GM21423 (cell line): ENCODE data around the gene MSL1.

Experiments
- ATAC-seq: cut with Tn5 transposase; IDR thresholded peaks from one replicate; pipeline ENCODE4 v1.9.1; 2021; ENCODE audit warnings: mild to moderate bottlenecking, moderate library complexity; ENCODE audit not compliant: unreplicated experiment

Gene MSL1

DNA sequence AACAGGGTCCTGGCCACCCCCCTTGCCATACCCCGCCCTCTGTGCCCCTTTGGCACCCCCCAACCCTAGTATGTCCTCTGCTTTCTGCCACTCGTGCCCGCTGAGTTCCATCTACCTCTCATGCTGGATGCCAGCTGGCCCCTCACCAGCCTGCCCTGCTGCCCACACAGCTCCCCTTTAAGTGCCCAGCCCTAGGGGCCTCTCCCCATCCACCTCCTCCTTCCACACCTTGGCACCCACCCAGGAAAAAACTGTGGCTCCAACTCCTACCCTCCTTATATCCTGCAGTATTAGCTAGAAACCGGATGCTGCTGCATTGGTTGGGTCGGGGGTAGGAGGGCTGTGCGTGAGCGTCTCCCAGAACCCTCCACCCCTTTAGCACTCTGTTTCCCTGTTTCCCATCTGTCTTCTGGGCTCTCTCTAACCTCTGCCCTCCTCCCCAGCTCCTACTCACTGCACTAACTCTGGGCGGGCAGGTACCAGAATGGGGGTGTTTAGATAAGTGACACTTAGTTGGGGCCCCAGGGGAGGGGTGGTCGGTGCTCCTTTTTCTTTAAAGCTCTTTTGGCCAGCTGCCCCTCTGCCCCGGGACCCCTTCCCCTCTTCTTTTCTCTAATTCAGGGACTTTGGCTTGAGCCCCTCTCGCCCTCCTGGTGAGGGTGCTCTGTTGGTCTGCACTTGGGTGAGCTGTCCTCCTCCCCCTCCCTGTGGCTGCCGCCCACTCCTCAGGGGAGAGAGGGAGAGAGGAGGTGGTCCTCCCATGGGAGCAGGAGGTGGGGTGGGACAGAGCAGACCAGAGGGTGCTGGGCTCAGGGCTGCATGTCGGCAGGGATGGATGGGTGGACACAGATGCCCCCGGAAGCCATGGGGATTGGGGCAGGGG is 31.3 kb upstream of the MSL1 start:
- ATAC-seq: no peak

DNA sequence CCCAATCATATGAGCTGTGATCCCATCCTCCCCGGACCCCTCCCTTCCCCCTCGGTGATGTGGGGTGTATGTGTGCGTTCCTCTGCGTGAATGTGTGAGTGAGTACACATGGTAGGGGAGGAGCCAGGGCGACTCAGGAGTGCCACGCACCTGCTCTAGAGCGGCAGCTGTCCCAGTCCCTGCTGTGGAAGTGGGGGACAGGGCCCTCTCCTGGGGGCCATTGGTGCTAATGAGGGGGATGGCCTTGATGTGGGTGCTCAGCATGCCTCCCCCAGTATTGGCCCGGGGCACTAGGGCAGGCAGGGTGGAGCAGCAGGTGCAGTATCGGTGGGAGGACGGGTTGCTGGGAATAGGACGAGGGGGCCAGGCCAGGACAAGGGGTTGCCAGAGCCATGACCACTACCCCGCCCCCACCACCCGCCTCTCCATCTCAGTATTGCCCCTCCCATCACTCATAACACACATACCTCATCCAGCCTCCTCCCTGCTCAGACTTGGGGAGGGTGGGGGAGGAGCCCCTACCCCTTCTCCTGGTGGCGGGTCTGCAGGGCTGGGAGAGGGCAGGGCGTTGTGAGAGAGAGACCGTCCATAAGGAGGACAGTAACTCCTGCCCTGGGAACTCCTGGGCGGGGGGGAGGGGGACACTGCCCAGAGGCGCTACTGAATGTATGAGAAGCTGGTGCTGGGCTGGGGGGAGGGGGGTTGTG is 29.9 kb upstream of the MSL1 start:
- no peak for ATAC-seq

DNA sequence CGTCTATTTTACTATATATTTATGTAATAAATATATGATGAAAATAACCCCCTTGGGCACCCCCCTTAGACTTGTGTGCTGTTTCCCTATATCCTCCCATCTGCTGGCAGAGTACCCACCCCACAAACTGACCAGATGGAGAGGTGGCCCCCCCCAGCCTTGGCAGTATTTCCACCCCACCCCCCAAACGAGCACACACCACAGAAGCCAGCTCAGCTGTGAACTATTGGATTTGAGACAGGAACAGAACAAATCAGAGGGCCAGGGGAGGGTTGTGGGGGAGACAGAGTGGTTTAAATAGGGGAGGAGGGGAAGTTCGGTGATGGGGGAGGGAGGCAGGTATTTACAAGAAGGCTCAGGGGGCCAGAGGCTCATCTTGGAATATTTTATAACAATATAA is 29.2 kb upstream of the MSL1 start:
- ATAC-seq: no peak

DNA sequence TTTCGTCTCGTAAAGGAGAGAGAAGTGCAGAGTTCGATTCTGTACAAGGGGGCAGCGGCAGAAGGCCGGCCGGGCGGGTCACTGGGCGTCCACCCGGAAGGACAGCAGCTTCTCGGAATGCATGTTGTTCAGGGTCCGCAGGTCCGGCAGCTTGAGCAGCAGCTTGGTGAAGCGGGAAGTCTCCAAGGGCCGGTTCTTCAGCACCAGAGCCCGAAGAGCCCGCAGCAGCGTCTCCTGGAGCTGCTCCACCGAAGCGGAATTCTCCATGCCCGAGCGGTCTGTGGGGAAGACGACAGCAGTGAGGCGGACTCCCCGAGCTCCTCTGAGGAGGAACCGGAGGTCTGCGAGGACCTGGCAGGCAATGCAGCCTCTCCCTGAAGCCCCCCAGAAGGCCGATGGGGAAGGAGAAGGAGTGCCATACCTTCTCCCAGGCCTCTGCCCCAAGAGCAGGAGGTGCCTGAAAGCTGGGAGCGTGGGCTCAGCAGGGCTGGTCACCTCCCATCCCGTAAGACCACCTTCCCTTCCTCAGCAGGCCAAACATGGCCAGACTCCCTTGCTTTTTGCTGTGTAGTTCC is 28.7 kb upstream of the MSL1 start:
- no peak for ATAC-seq

DNA sequence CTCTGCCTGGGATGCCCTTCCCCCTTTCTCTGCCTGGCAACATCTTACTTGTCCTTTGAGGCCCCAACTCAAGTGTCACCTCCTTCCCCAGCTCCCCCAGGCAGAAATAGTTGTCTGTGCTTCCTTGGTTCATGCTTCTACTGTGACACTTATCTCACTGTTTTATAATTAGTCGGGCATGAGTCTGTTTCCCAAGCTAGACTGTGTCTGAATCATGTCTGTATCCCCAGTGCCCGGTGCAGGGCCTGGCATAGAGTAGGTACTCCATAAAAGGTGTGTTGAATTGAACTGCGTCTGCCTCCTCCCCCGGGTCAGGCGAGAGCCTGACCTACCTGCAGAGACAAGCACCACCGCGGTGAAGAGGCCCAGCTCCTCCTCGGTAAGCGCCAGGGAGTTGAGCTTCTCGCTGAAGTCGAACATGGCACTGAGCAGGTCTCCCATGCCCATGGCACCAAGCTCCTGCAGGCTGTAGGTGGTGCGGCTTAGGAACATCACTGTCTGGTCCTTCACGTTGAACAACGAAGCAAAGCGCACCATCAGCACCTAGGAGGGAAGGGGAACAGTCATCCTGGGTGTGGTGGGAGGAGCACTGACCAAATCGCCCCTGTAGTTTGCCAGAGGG is 28.1 kb upstream of the MSL1 start:
- ATAC-seq: no peak

DNA sequence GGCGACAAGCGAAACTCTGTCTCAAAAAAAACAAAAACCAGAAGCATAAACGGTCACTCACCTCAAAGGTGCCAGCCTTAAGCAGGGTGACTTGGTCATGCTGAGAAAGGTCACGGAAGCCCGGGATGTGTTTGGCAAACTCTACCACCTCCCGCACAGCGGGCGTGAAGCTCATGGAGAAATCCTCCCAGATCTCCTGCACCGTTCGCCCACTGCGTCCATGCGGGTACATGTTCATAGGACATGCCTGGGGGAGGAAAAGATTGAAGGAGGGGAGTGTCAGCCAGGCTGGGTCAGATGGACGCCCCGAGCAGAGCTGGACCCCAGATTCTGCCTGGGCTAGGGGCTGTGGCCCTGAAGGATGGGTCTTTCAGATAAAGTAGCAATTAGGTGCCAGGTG is 26.9 kb upstream of the MSL1 start:
- ATAC-seq: no peak

DNA sequence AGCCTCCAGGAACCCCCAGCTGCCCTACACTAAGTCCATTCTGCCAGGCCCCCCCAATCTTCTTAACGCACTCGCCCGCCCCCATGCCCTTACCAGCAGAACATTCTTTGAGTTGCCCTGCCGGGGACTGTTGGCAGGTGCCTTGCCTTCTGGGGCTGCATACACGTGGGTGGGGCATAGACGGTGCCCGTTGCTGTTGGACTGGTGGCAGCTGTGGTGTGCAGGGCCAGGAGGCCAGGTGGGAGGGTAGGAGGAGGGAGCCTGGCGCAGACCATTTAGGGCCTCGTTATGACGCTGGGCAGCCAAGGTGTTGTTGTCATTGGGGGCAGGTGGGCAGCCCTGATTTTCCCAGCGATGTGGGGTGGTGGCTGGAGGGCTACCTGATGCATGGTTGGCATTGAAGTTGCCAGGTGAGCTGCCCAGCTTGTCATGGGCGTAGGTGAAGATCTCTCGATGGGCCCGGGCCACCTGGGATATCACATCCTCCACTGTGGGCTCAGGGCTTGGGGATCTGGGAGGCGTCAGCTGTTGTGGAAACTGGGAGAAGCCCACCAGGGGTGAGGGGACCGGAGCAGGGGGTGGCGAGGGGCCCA is 26.3 kb upstream of the MSL1 start:
- ATAC-seq: no peak

DNA sequence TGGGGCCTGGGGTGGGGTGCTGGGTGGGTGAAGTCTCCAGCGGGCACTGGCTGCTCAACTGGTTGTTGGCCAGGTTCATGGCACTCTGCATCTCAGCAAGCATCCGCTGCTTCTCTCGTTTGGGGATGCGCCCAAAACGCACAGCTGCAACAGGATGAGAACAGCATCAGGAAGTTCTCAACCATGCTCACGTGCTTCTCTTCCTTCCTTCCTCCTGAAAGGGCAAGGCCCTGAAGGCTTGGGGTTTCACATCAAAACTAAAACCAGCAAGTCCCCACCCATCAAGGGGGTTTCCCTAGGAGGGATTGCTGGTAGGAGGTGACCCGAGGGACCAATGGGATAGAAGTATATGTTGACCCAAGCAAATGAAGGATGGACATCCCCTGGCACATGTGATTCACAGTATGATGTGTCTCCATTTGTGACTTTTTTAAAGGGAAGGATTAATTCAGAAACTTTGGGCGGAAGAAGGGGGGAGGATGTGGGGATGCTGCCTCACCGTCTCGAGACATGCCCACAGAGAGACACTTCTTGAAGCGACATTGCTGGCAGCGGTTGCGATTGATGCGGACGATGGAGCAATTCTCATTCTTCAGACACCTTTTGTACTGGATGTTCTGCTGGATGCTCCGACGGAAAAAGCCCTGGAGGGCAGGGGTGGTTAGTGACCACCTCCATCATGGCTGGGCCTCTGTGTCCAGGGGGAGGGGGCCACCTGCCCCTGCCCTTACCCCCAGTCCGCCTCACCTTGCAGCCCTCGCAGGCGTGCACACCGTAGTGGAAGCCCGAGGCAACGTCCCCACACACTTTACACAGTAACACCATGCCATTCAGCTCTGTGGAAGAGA is 25.6 kb upstream of the MSL1 start:
- ATAC-seq: peak; percentile 43

DNA sequence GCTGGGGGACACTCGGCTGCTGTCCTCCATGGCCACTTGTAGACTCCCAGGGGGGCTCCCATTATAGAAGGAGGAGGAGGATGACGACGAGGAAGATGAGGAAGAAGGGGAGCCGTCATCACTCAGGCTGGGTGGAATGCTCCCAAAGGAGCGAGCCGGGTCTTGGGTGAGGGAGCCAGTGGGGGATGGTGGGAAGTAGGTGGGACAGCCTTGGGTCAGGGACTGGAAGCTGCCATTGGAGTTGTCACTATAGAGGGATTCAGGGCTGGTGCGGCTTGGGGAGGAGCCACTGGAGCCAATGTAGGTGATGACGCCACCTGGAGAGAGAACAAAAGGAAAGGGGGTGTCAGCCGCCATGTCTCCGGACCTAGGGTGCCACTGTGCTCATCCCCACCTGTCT is 24.7 kb upstream of the MSL1 start:
- ATAC-seq: no peak

DNA sequence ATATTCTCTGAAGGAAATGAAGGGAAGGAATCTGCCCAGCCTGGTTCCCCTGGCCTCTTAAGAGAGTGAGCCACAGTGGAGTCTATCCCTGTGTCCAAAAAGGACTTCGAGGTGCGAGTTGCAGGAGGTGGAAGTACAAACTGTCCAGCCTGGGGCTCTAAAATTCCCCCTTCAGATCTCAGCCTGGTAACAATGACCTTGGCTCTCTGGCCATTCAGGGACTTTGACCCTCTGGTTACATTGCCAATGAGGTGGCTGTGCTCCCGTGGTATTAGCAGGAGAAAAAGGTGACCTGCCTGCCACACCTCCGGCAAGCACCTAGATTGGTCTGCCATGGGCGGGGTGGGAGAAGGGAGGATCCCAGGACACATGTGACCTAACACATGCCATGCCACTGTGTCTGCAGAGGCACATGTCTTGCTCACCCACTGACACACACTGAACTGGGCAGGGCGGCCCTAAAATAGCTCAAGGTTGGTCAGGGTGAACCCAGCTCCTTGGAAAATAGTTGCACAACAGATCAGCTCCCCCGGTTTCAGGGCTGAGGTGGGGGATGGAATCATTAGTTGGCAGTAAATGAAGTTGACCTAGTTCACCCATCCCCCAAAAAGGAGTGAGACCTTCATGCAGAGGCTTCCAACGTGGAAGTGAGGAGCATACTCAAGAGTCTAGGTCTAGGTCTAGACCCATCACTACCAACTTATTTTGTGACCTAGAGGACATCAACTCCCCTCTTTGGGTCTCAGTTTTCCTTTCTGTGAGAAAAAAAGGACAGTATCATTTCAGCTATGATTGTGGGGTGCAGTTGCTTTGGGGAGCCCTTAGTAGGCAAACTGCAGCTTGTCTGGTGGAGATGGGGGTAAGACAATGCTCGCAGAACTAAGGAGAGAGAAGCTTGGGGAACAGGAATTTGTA is 23.6 kb upstream of the MSL1 start:
- no peak for ATAC-seq

DNA sequence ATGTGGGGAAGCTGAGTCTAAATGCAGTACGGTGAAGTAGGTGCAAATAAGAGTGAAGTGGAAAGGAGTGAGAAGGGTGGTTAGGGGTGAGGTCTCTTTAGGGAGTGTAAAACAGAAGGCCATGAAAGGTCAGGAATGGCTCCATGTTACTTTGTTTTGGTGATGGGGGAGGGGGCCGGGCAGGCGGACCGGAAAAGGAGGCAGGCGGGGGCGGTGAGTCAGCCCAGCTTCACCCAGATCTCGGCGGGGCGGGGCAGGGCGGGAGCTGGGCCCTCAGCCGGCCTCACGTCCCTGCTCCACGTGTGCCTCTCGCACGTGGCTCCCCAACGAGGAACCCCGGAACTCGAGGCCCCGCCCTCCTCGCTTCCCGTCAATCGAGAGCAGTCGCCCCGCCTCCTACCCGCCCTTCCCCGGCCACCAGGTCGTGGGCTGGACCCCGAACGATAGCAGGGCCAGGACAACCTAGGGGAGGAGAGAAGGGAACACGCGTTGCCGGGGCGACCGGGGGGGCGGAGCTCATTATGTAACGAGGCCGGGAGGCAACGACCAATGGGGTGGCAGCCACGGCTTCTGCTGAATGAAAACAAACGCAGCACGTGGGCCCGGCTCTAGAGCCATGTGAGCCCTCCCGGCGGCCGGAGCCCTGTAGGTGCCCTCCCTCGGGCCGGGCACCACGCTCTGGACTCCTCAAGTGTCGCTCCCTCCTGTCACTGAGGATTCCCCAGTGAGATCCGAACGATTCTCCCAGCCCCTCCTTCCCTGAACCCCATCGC is 22.7 kb upstream of the MSL1 start:
- ATAC-seq: peak; percentile 57

DNA sequence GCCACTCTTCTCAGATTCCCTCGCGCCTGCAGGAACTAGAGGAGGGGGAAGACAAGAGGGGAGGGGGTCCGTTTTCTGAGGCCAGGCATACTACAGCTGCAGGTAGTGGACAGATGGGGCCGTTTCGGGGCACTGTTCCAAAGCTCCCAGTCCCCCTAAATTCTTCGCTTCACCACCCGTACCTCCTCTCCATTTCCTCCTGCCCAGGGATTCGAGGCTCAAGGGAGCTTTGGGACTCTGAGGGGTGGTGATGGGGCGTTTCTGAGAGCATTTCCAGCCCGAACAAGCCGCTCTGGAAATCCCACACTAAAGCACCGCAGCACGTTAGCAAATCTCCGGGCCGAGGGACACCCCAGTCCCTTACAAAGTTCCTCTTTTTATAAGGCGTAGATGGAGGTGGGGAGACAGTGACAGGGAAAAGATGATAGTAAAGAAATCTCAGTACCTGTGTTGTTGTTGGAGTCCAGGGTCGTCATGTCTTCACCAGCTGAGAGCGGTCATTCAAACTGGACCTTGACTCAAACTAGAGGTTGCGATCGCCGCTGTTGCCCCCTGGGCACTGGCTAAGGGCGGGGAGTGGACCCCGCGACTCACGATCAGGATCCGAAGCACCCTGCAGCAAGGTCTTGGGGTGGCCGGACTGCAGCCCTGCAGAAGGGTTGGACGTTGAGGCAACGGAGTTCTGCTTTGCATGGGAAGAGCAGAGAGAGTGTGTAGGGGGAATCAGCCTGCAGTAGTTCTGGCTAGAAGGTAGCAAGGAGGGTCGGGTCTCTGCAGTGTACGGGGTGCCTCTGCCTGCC is 22.0 kb upstream of the MSL1 start:
- no peak for ATAC-seq

DNA sequence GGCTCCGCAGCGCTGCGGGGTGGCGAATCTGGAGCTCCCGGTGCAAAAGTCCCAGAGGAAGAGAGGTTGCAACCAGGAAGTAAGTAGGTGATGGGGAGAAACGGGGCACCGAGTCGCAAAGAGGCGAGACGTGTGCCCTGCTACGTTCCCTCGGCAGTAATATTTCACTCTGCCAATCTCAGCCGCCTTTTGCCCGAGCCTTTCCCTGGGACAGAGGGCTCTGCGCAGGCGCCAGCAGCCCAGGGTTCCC is 21.4 kb upstream of the MSL1 start, which contains the start of gene NR1D1:
Gene NR1D1 (minus strand): TSS at position 171 of the 250 bp plus-strand sequence. CDS start 495 bp downstream, outside the sequence.
- no peak for ATAC-seq

DNA sequence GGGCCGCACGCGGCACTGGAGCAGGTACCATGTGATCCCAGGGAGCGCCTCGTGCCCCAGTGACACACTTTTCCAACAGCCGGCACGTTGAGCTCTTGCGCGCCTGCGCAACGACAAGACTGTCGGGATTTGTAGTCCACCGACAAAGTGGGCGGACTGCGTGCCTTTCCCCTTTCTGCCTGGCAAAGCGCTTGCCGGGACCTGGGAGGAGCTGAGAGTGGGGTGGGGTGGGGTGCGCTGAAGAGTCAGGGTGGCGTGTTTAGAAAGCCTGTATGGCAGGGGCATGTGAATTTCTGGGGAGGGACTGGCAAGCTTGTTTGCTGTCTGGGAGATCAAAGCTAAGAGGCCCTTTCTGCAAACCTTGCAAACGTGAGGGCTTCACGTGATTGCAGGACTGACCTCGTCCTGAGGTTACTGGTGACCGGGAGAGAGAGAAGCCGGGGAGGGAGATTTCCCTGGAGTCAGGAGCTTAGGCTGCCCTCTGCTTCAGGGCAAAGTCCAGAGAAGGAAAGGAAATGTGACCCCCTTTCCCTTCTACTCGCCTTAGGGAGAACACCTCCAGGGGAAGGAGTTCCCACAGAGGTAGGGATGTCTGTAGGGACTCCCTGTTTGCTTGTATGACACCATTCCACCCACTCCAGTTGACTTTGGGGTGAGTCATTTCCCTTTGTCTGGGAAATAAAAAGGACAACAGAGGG is 21.0 kb upstream of the MSL1 start:
- peak; percentile 18 for ATAC-seq

DNA sequence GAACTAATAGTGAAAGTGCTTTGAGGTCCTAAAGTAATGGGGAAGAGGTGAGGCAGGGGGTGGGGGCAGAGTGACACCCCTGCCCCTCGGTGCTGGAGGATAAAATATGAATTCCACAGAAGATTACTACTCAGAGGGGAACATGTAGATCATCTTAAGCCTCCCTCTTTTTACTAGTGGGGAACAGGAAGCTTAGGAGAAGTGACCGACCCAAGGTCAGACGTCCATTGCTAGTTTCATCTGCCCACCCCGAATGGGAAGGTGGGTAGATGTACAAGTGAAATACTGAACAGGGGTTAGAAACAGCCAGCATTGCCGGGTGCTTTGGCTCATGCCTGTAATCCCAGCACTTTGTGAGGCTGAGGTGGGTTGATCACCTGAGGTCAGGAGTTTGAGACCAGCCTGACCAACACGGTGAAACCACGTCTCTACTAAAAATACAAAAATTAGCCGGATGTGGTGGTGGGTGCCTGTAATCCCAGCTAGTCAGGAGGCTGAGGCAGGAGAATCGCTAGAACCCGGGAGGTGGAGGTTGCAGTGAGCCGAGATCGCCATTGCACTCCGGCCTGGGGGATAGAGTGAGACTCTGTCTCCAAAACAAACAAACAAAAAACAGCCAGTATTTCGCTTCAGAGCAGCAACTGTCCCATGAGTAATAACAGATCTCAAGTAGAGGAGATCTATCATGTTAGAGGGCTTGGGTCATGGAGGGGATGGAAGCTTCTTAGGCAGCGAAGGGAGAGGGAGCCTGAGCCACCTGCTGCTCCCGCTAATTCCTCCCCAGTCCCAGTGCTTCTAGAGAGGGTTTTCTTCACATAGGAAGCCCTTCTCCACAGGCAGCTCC is 20.2 kb upstream of the MSL1 start:
- no peak for ATAC-seq

DNA sequence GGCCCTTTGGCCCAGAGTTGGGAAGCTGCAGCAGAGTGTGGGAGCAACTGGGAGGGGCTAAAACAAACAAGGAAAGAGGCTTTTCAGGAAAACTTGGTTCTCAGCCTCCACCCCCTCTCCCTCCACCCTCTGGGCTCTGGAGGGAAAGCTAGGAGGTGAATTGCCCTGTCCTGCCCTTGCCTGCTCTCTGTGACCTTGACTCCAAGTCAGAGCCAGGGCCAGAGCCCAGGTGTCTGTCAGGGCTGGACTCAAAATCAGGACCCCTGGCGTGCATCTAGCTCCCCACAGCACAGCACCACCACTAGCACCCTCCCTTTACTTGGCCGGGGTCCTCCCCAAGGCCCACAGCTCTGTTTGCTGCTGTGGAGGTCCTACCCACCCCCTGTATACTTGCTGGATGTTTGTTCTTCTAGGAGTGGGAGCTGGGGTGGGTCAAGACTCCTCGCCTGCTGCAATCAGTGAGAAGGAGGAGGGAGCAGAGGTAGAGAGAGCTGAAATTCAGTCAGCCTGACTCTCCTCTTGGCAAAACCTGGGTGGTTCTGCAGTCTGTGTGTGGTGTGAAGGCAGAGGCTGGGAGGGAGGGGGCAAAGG is 18.6 kb upstream of the MSL1 start:
- no peak for ATAC-seq
